GM12878 (cell line): Measurements from ENCODE around the gene NCBP2. TPM values are rescaled to one million over a fixed set of nuclear protein-coding genes. Genes with fewer than 3 reads are reported as not detected.

ENCODE experiments used
- ATF7 ChIP-seq: fragments of 450-650 bp; IDR thresholded peaks from 2 replicates; pipeline ENCODE4 v1.6.1; 2016; ENCODE audit warnings: low read depth, mild to moderate bottlenecking
- CBX5 ChIP-seq: sonication (generic); IDR thresholded peaks from 2 replicates; pipeline ENCODE4 v1.6.1; 2016; ENCODE audit warnings: low read depth, moderate library complexity, mild to moderate bottlenecking, inconsistent platforms
- CHD1 ChIP-seq: IDR thresholded peaks from 2 replicates; pipeline ENCODE4 v1.6.1; 2012; ENCODE audit warnings: low read depth, low read length, improper control_type of control experiment
- CHD2 ChIP-seq: IDR thresholded peaks from 2 replicates; pipeline ENCODE4 v1.6.1; 2011; ENCODE audit warnings: low read depth, low read length, improper control_type of control experiment, borderline replicate concordance
- CREM ChIP-seq: IDR thresholded peaks from 2 replicates; pipeline ENCODE4 v1.6.1; 2014; ENCODE audit warnings: antibody characterized with exemption, low read depth
- DPF2 ChIP-seq: fragments of 450-650 bp; IDR thresholded peaks from 2 replicates; pipeline ENCODE4 v1.6.1; 2017; ENCODE audit warnings: mild to moderate bottlenecking
- EP300 ChIP-seq, 2 experiments: fragments of 150-350 bp in 1 of 2; IDR thresholded peaks; 2 replicates each; pipeline ENCODE4 v1.6.1; 2011 to 2012; ENCODE audit warnings: low read depth in 2 of 2, low read length in 2 of 2, borderline replicate concordance in 1 of 2, improper control_type of control experiment in 1 of 2, inconsistent platforms in 1 of 2; ENCODE audit not compliant: control insufficient read depth in 1 of 2
- GABPA ChIP-seq: IDR thresholded peaks from 2 replicates; pipeline ENCODE4 v1.6.1; 2014; ENCODE audit warnings: antibody characterized with exemption, low read depth, mild to moderate bottlenecking, inconsistent platforms
- MXI1 ChIP-seq: fragments of 150-350 bp; IDR thresholded peaks from 2 replicates; pipeline ENCODE4 v1.6.1; 2011; ENCODE audit warnings: low read depth, mild to moderate bottlenecking, inconsistent platforms, low read length, improper control_type of control experiment
- NBN ChIP-seq: fragments of 450-650 bp; IDR thresholded peaks from 2 replicates; pipeline ENCODE4 v1.6.1; 2016
- NR2F1 ChIP-seq: fragments of 450-650 bp; conservative IDR thresholded peaks from 2 replicates; pipeline ENCODE4 v1.6.1; 2017; ENCODE audit warnings: mild to moderate bottlenecking
- NRF1 ChIP-seq: conservative IDR thresholded peaks from 2 replicates; pipeline ENCODE4 v1.6.1; 2011; ENCODE audit warnings: mild to moderate bottlenecking, low read depth, low read length, improper control_type of control experiment
- PKNOX1 ChIP-seq: fragments of 450-650 bp; IDR thresholded peaks from 2 replicates; pipeline ENCODE4 v1.6.1; 2016; ENCODE audit warnings: mild to moderate bottlenecking
- POLR2A ChIP-seq: IDR thresholded peaks from 2 replicates; pipeline ENCODE4 v1.6.1; 2011; ENCODE audit warnings: low read depth, mild to moderate bottlenecking, low read length
- RCOR1 ChIP-seq: conservative IDR thresholded peaks from 2 replicates; pipeline ENCODE4 v1.6.1; 2012; ENCODE audit warnings: low read depth, low read length, improper control_type of control experiment
- SMC3 ChIP-seq: IDR thresholded peaks from 2 replicates; pipeline ENCODE4 v1.6.1; 2011; ENCODE audit warnings: low read length, improper control_type of control experiment, borderline replicate concordance
- SP1 ChIP-seq: IDR thresholded peaks from one replicate; pipeline ENCODE4 v1.6.1; 2011; ENCODE audit warnings: low read depth, low read length
- STAT1 ChIP-seq: fragments of 450-650 bp; conservative IDR thresholded peaks from 2 replicates; pipeline ENCODE4 v1.6.1; 2014; ENCODE audit warnings: antibody characterized with exemption, mild to moderate bottlenecking
- WRNIP1 ChIP-seq: IDR thresholded peaks from 2 replicates; pipeline ENCODE4 v1.6.1; 2011; ENCODE audit warnings: low read depth, low read length, improper control_type of control experiment, borderline replicate concordance
- YBX1 ChIP-seq: fragments of 450-650 bp; IDR thresholded peaks from 2 replicates; pipeline ENCODE4 v1.6.1; 2016; ENCODE audit warnings: antibody characterized with exemption
- ZNF384 ChIP-seq: IDR thresholded peaks from 2 replicates; pipeline ENCODE4 v1.6.1; 2012; ENCODE audit warnings: low read depth, mild to moderate bottlenecking, low read length, improper control_type of control experiment, borderline replicate concordance
- polyA plus RNA-seq, 11 experiments: library from polyadenylated mRNA; depleted of rRNA in 4 of 11; unstranded in 6 of 11; stranded (reverse) in 5 of 11; fragments of >200 nt; fragmentation: Nextera tagmentation in 4 of 11; fragmentation: Illumina TruSeq in 1 of 11; extraction: Ambion mirVana in 4 of 11; extraction: Trizol in 1 of 11; gene quantifications; 1 replicate in 1 of 11; 2 replicates in 10 of 11; pipeline versions ENCODE4 v1.2.1 to v1.2.3, GENCODE V29; 2011 to 2016; ENCODE audit warnings: inconsistent platforms in 2 of 11, missing spikeins in 2 of 11, low read depth in 1 of 11
- total RNA-seq, 4 experiments: library from RNA; depleted of rRNA in 3 of 4; stranded (reverse); fragments of >200 nt in 3 of 4; fragmentation: Illumina TruSeq in 1 of 4; extraction: Trizol in 1 of 4; gene quantifications; 2 replicates each; pipeline versions ENCODE4 v1.2.1 to v1.2.3, GENCODE V29; 2013 to 2021
- TF ChIP-seq, protein P1 (sequence below): IDR thresholded peaks from 2 replicates; pipeline ENCODE4 v1.6.1; 2011; ENCODE audit warnings: borderline replicate concordance, low read depth, mild to moderate bottlenecking, moderate library complexity, low read length; ENCODE audit not compliant: insufficient read depth, poor library complexity, severe bottlenecking
- TF ChIP-seq, protein P2 (sequence below): IDR thresholded peaks from 2 replicates; pipeline ENCODE4 v1.6.1; 2012; ENCODE audit warnings: low read depth, low read length, improper control_type of control experiment
- TF ChIP-seq, protein P3 (sequence below): IDR thresholded peaks from 2 replicates; pipeline ENCODE4 v1.6.1; 2012; ENCODE audit warnings: mild to moderate bottlenecking, low read depth, low read length

The NCBP2 gene
- total and polyA plus RNA-seq, 10 of the 15 experiments (the other 5 are each of a cell fraction or from before 2014, with no cell fraction given): 59.6 to 136 (median 96.4) TPM

GRCh38 chr3:196942226-196942914 is at the start of gene NCBP2 (continued):
- no peak for TF ChIP-seq WRNIP1
- TF ChIP-seq PKNOX1: no peak
- peak; percentile 95 for TF ChIP-seq NR2F1
- TF ChIP-seq CREM: peak; percentile 99
- peak; percentile 95 for TF ChIP-seq MXI1
- no peak for TF ChIP-seq NRF1
- TF ChIP-seq GABPA: peak; percentile 93
- TF ChIP-seq DPF2: peak; percentile 62; the same call in 1 of the 2 replicates
- TF ChIP-seq EP300 (IDR thresholded peaks at IDR 0.05; ENCODE audit: borderline replicate concordance in 1 of 2, control insufficient read depth in 1 of 2, low read depth in 2 of 2, low read length in 2 of 2): no peak; a peak in 1 of 4 replicates
- peak; percentile 90 for TF ChIP-seq CHD2
- TF ChIP-seq, protein P1, sequence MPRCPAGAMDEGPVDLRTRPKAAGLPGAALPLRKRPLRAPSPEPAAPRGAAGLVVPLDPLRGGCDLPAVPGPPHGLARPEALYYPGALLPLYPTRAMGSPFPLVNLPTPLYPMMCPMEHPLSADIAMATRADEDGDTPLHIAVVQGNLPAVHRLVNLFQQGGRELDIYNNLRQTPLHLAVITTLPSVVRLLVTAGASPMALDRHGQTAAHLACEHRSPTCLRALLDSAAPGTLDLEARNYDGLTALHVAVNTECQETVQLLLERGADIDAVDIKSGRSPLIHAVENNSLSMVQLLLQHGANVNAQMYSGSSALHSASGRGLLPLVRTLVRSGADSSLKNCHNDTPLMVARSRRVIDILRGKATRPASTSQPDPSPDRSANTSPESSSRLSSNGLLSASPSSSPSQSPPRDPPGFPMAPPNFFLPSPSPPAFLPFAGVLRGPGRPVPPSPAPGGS: peak; percentile 75
- no peak for TF ChIP-seq CHD1
- TF ChIP-seq, protein P2, sequence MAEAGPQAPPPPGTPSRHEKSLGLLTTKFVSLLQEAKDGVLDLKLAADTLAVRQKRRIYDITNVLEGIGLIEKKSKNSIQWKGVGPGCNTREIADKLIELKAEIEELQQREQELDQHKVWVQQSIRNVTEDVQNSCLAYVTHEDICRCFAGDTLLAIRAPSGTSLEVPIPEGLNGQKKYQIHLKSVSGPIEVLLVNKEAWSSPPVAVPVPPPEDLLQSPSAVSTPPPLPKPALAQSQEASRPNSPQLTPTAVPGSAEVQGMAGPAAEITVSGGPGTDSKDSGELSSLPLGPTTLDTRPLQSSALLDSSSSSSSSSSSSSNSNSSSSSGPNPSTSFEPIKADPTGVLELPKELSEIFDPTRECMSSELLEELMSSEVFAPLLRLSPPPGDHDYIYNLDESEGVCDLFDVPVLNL: peak; percentile 11; the same call in 1 of the 2 replicates
- TF ChIP-seq SP1: peak; percentile 79
- TF ChIP-seq ATF7: peak; percentile 58
- TF ChIP-seq POLR2A: peak; percentile 97
- 0 out of 2 replicates have a peak, but pooled peaks have one; percentile 18 for TF ChIP-seq STAT1
- TF ChIP-seq CBX5: peak; percentile 86; the same call in 1 of the 2 replicates
- TF ChIP-seq SMC3: peak; percentile 57
- no peak for TF ChIP-seq YBX1
- TF ChIP-seq NBN: peak; percentile 96
- no peak for TF ChIP-seq ZNF384
- TF ChIP-seq, protein P3, sequence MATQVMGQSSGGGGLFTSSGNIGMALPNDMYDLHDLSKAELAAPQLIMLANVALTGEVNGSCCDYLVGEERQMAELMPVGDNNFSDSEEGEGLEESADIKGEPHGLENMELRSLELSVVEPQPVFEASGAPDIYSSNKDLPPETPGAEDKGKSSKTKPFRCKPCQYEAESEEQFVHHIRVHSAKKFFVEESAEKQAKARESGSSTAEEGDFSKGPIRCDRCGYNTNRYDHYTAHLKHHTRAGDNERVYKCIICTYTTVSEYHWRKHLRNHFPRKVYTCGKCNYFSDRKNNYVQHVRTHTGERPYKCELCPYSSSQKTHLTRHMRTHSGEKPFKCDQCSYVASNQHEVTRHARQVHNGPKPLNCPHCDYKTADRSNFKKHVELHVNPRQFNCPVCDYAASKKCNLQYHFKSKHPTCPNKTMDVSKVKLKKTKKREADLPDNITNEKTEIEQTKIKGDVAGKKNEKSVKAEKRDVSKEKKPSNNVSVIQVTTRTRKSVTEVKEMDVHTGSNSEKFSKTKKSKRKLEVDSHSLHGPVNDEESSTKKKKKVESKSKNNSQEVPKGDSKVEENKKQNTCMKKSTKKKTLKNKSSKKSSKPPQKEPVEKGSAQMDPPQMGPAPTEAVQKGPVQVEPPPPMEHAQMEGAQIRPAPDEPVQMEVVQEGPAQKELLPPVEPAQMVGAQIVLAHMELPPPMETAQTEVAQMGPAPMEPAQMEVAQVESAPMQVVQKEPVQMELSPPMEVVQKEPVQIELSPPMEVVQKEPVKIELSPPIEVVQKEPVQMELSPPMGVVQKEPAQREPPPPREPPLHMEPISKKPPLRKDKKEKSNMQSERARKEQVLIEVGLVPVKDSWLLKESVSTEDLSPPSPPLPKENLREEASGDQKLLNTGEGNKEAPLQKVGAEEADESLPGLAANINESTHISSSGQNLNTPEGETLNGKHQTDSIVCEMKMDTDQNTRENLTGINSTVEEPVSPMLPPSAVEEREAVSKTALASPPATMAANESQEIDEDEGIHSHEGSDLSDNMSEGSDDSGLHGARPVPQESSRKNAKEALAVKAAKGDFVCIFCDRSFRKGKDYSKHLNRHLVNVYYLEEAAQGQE: 0 out of 2 replicates have a peak, but pooled peaks have one; percentile 10
- TF ChIP-seq RCOR1: no peak
